OCI-LY1 (cell line): ENCODE data around the gene AQP1.

ENCODE experiments used
- EZH2 ChIP-seq: fragments of 200-600 bp; sonication (generic), shearing (Covaris generic); IDR thresholded peaks from 2 replicates; pipeline ENCODE4 v1.8.0; 2017; ENCODE audit warnings: borderline replicate concordance, mixed run types, mild to moderate bottlenecking, antibody characterized with exemption, low read length, moderate library complexity, mixed read lengths
- TF ChIP-seq, protein P1 (sequence below): fragments of 200-600 bp; sonication (generic), shearing (Covaris generic); IDR thresholded peaks from 2 replicates; pipeline ENCODE4 v1.5.1; 2017; ENCODE audit warnings: mild to moderate bottlenecking, antibody characterized with exemption, low read length, moderate library complexity, mixed read lengths

DNA sequence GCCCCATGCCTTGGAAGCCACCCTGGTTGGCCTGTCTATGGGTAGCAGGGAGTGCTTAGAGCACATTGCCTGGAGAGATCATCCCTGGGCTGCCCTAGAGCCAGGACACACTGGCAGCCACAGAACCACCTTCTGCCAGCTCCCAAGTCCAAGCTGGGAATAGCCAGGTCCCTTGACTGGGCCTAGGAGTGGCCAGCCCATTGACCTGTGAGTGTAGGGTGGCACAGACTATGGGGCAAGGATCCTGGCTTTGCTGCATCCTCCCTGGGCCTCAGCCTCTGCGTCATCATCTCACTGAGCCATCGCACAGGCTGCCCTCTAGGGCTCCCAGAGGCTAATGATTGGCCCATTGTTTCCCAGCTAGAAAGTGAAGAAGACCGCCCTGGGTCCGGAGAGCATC, 7.0 kb downstream of the AQP1 start:
- TF ChIP-seq, protein P1, sequence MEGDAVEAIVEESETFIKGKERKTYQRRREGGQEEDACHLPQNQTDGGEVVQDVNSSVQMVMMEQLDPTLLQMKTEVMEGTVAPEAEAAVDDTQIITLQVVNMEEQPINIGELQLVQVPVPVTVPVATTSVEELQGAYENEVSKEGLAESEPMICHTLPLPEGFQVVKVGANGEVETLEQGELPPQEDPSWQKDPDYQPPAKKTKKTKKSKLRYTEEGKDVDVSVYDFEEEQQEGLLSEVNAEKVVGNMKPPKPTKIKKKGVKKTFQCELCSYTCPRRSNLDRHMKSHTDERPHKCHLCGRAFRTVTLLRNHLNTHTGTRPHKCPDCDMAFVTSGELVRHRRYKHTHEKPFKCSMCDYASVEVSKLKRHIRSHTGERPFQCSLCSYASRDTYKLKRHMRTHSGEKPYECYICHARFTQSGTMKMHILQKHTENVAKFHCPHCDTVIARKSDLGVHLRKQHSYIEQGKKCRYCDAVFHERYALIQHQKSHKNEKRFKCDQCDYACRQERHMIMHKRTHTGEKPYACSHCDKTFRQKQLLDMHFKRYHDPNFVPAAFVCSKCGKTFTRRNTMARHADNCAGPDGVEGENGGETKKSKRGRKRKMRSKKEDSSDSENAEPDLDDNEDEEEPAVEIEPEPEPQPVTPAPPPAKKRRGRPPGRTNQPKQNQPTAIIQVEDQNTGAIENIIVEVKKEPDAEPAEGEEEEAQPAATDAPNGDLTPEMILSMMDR, result no peak
- TF ChIP-seq EZH2, result no peak
